NCI-H345 (cell line): Measurements from ENCODE around the gene BICRAL.
A peak's percentile ranks its signal among the peaks of the same experiment; 100 is the strongest.
"Not testable (repeated sequence)": the region's sequence is repeated elsewhere in the genome, so short reads cannot be mapped to it uniquely, and the experiment has no call there.

ENCODE experiments used
- DNase-seq: peaks from one replicate; lab custom pipeline; 2025; lab: John Stamatoyannopoulos, UW

The BICRAL gene

GRCh38 chr6:42846505-42846904 is 64.7 kb downstream of the BICRAL start:
- DNase-seq, result peak; percentile 6

GRCh38 chr6:42848700-42849099 is 66.8 kb downstream of the BICRAL start:
- no peak for DNase-seq

GRCh38 chr6:42851599-42851998 is 69.7 kb downstream of the BICRAL start:
- no peak for DNase-seq

GRCh38 chr6:42860036-42860435 is 78.2 kb downstream of the BICRAL start:
- DNase-seq, result no peak

- no peak for DNase-seq
Observed at GRCh38 chr6:42860481-42860880, 78.6 kb downstream of the BICRAL start.

GRCh38 chr6:42864602-42865001 is 82.8 kb downstream of the BICRAL start:
- no peak for DNase-seq

GRCh38 chr6:42870145-42870936 is 88.5 kb downstream of the BICRAL start:
- DNase-seq, result no peak

GRCh38 chr6:42871711-42872110 is 89.9 kb downstream of the BICRAL start:
- DNase-seq, result no peak

- no peak for DNase-seq
Observed at GRCh38 chr6:42873313-42873712, 91.5 kb downstream of the BICRAL start.

- no peak for DNase-seq
Observed at GRCh38 chr6:42877695-42878094, 95.8 kb downstream of the BICRAL start.

GRCh38 chr6:42879372-42880239 is 97.8 kb downstream of the BICRAL start, which contains the start of gene RPL7L1:
Gene RPL7L1 (plus strand): TSS chr6:42879616. CDS start chr6:42879911, 295 bp downstream.
- DNase-seq, result peak; percentile 91

- not testable (repeated sequence) for DNase-seq
Observed at GRCh38 chr6:42880240-42880817, 98.5 kb downstream of the BICRAL start.

GRCh38 chr6:42880871-42881270 is 99.0 kb downstream of the BICRAL start:
- DNase-seq, result not testable (repeated sequence)

- no peak for DNase-seq
Observed at GRCh38 chr6:42885702-42886101, 103.8 kb downstream of the BICRAL start.

GRCh38 chr6:42888201-42888600 is 106.3 kb downstream of the BICRAL start:
- not testable (repeated sequence) for DNase-seq

GRCh38 chr6:42889815-42890214 is 108.0 kb downstream of the BICRAL start:
- DNase-seq, result no peak

GRCh38 chr6:42890311-42891198 is 108.7 kb downstream of the BICRAL start:
- peak; percentile 92 for DNase-seq

- no peak for DNase-seq
Observed at GRCh38 chr6:42891199-42891722, 109.4 kb downstream of the BICRAL start.

GRCh38 chr6:42894041-42894828 is 112.4 kb downstream of the BICRAL start:
- DNase-seq, result not testable (repeated sequence)

- peak; percentile 2 for DNase-seq
Observed at GRCh38 chr6:42896178-42896719, 114.4 kb downstream of the BICRAL start.
